ENCODE data around the gene FKBP1A. TPM values are rescaled to one million over a fixed set of nuclear protein-coding genes. Genes with fewer than 3 reads are reported as not detected.
A peak's percentile ranks its signal among the peaks of the same experiment; 100 is the strongest.

FKBP1A gene
- total and polyA plus RNA-seq, 9 of the 15 experiments (the other 6 are each of a cell fraction or from before 2014, with no cell fraction given) = 48.8 to 502 (median 89.6) TPM

GRCh38 chr20:1325173-1326030 is 67.5 kb downstream of the FKBP1A start (continued):
- no peak for TF ChIP-seq ZNF318 (IDR thresholded peaks at IDR 0.05; ENCODE audit: borderline replicate concordance in 1 of 2, low read depth in 1 of 2)
- TF ChIP-seq NELFE (IDR thresholded peaks at IDR 0.05; ENCODE audit: insufficient read depth, insufficient read length) = no peak
- no peak for TF ChIP-seq MAFF (IDR thresholded peaks at IDR 0.05; ENCODE audit: low read length)
- TF ChIP-seq NCOA6 (IDR thresholded peaks at IDR 0.05) = no peak
- TF ChIP-seq PPARD (CRISPR knock-in tag; IDR thresholded peaks at IDR 0.05) = no peak
- TF ChIP-seq GATAD2A (IDR thresholded peaks at IDR 0.05) = no peak
- peak; percentile 42; the same call in 1 of the 2 replicates for TF ChIP-seq DPF2 (IDR thresholded peaks at IDR 0.05)
- no peak for TF ChIP-seq STAT5B (CRISPR knock-in tag; IDR thresholded peaks at IDR 0.05)
- TF ChIP-seq ARID3B (CRISPR knock-in tag; IDR thresholded peaks at IDR 0.05; ENCODE audit: borderline replicate concordance) = no peak
- TF ChIP-seq ZFX (CRISPR knock-in tag; IDR thresholded peaks at IDR 0.05) = peak; percentile 94
- TF ChIP-seq HDAC3 (IDR thresholded peaks at IDR 0.05; ENCODE audit: borderline replicate concordance, partially characterized antibody) = no peak
- TF ChIP-seq NONO (IDR thresholded peaks at IDR 0.05; ENCODE audit: low read depth in 2 of 2, low read length in 1 of 2) = no peak
- peak; percentile 13 to 19; a peak in 1 of 4 replicates for TF ChIP-seq FOXK2 (conservative IDR thresholded peaks at IDR 0.05 in 1 of 2, IDR thresholded peaks at IDR 0.05 in 1 of 2; ENCODE audit: low read depth in 2 of 2)
- peak; percentile 59; the same call in 1 of the 2 replicates for TF ChIP-seq GTF2F1 (IDR thresholded peaks at IDR 0.05; ENCODE audit: low read depth, low read length)
- TF ChIP-seq SMAD2 (IDR thresholded peaks at IDR 0.05; ENCODE audit: low read depth, low read length) = no peak
- TF ChIP-seq NR1H2 (CRISPR knock-in tag; IDR thresholded peaks at IDR 0.05) = no peak
- no peak for TF ChIP-seq MTA2 (IDR thresholded peaks at IDR 0.05; ENCODE audit: low read depth)
- TF ChIP-seq ASH1L (IDR thresholded peaks at IDR 0.05; ENCODE audit: borderline replicate concordance, low read depth, partially characterized antibody) = no peak
- TF ChIP-seq PHTF2 (CRISPR knock-in tag; IDR thresholded peaks at IDR 0.05) = no peak

Measured in K562 (cell line).